NOMO-1 treated with DMSO at 0.1 percent for 48 hours (cell line): ENCODE data around the gene ADISSP.

ENCODE experiments used
- DNase-seq: peaks from one replicate; lab custom pipeline; 2025; ENCODE audit not compliant: unreplicated experiment; lab: John Stamatoyannopoulos, UW

Gene ADISSP

DNA sequence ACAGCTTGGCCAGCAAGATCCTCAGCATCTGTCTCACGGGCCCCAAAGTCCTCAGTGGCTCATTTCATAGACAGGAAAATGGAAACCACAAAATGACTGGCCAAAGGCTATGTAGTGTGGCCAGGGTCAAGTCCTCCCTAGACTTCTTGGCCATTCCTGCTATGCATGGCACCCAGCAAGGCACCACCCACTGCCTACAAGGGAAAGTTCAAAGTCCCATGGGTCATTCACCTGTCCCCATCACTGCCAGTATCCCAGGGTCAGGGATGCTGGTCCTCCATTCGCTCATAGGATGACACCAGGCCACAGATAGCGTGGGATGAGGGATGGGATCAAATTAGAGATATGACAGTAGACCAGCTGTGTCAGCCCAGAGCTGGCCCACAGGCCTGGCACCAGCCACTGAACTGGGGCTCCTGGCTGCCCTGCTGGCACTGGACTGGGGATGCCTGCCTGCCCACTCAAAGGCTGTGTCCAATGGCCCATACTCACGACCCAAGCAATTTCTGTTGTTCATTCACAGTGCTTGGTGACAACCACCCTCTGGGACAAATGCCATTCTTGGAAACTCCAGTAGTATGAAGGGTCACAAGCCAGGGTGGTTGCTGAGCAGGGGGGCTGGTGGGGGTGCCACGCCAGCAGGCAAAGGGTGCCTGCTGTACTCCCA is 11.6 kb downstream of the ADISSP start:
- DNase-seq = no peak

DNA sequence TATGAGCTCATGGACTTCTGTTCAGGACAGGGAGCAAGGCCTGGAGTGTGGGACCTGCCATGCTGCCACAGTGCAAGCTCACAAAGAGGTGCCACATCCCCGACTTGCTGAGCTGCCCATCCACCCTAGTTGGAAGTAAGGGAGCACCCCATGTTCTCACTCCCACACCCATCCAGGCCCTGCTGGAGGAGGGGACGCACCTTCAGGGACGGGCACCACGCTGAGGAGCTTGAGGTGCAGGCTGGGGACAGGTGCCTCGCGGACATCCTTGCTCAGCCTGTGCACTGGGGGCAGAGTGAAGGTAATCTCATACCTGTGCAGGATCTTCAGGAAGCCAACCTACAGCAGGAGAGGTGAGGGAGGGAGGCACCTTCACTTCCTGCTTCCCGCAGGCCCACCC is 12.3 kb downstream of the ADISSP start:
- DNase-seq = no peak

DNA sequence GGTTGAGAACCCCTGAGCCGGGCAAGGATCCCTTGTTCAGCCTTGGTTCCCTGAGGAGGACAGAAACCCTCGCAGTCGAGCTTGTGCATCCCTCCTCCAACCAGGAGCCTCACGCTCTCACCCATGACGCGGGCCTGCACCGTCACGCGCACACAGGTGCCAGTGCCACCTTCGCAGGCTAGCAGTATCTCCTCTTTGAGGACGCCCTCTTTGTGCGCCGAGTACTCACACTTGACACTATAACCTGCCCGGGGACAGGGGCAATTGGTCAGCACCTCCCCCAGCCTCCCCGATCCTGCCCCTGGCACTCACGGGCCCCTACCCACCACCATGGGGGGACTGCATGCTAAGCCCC is 13.3 kb downstream of the ADISSP start:
- no peak for DNase-seq

DNA sequence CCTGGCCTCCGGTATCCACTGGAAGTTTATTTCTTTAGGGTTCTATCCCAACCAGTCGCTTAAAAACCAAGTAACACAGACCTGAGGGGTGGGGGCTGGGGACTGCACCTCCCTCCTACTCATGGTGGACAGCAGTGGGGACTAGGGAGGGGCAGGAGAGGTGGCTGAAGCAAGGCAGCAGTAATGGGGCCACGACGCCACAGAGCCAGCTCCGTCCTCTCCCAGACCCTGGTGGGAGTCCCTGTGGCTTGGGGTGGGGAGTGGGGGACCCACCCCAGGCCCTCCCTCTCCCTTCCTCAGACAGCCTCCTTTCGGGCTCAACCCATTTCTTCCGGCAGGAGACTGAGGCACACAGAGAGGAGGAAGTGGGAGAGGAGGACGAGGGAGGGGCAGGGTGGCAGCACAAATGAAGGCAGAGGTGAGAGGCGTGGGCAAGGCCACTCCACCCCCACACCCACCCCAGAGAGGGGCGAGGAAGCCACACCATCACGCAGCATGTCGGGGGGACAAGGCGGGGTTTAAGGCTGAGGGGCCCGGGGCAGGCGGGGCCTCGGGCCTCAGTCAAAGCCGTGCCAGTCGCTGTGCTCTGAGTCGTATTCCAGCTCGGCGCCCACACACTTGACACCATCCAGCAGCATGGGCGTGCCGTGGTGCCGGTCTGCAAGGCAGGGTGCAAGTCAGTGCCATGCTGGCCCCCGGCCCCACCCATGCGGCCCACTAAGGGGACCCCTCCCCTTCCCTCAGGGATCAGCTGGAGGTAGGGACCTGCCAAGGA is 13.9 kb downstream of the ADISSP start:
- no peak for DNase-seq

DNA sequence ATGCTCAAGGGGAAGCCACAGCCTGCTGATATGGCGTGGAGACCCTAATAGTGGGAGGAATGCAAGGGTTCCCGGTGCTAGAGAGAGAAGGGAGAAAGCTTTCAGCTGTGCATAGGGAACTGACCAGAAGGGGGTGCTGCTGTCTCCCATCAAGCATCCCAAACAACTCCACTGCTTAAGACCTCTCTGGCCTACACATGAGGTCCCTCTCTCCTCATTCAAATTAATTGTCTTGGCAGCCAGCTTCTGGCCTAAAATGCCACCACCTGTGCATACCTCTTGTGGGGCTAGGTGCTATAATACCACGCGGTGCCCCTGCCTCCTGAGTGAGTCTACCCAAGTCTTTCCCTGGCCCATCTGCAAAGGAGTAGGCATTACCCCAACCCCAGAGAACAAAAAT is 14.5 kb downstream of the ADISSP start:
- DNase-seq = peak; percentile 68

DNA sequence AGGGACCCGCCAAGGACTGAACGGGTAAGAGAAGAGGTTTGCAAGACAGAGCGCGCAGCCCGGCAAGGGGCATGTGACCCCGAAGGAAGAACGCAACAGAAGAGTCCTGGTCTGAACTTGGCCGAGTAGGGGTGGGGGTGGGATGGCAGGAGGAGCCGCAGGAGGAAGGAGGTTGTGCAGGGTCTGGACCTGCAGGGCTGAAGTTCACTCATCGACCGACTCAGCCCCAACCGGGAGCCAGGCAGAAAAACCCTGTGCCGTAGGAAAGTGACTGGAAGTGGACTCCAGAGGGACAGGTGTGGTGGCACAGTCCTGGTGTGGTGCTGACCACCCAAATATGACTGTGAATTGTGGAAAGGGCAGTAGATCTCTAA is 15.2 kb downstream of the ADISSP start:
- no peak for DNase-seq

DNA sequence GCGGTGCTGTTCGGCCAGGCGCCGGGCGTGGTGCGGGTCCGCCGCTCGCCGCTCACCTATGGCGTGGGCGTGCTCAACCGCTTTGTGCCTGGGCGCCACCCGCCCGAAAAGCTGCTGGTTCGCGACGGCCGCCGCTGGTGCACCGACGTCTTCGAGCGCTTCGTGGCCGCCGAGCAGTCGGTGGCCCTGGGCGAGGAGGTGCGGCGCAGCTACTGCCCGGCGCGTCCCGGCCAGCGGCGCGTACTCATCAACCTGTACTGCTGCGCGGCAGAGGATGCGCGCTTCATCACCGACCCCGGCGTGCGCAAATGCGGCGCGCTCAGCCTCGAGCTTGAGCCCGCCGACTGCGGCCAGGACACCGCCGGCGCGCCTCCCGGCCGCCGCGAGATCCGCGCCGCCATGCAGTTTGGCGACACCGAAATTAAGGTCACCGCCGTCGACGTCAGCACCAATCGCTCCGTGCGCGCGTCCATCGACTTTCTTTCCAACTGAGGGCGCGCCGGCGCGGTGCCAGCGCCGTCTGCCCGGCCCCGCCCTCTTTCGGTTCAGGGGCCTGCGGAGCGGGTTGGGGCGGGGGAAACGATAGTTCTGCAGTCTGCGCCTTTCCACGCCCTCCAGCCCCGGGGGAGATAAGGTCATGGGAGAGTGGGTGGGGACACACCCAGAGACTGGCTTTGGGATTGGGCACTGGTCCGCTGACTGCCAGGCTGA is 15.7 kb downstream of the ADISSP start:
- DNase-seq = no peak

DNA sequence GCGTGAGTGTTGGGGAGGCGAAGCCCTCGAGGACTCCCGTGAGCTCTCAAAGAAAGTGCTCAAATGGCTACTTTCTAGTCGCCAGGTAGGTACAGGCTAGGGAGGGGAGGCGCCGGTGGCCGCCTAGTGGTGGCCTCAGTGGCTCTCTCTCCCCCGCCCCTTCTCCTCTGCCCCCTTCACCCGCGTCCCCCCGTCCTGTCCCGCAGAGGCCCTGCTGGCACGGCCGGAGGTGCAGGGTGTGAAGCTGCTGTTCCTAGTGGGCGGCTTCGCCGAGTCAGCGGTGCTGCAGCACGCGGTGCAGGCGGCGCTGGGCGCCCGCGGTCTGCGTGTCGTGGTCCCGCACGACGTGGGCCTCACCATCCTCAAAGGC is 16.3 kb downstream of the ADISSP start:
- no peak for DNase-seq

DNA sequence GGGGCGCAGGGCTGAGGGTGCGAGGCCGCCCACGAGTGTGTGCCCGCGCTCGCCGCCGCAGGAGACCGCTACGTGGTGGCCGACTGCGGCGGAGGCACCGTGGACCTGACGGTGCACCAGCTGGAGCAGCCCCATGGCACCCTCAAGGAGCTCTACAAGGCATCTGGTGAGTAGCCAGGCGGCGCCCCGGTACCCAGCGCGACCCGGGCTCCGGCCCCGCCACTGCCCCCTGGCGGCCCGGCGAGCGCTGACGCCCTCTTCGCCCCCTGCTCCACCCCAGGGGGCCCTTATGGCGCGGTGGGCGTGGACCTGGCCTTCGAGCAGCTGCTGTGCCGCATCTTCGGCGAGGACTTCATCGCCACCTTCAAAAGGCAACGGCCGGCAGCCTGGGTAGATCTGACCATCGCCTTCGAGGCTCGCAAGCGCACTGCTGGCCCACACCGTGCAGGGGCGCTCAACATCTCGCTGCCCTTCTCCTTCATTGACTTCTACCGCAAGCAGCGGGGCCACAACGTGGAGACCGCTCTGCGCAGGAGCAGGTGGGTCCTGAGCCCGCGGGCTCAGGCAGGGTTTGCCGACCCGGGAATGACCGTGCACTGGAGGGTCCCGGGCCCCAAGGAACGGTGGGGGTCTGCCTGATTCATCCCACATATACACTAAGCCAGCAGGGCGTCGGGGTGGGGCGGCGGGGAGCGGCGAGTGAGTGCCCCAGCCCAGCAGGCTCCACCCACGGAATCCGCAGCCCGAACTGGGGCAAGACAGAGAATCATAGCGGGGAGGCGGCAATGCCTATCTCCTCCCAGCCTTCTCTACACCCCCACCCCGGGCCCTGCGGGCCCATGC is 17.6 kb downstream of the ADISSP start:
- DNase-seq = no peak

DNA sequence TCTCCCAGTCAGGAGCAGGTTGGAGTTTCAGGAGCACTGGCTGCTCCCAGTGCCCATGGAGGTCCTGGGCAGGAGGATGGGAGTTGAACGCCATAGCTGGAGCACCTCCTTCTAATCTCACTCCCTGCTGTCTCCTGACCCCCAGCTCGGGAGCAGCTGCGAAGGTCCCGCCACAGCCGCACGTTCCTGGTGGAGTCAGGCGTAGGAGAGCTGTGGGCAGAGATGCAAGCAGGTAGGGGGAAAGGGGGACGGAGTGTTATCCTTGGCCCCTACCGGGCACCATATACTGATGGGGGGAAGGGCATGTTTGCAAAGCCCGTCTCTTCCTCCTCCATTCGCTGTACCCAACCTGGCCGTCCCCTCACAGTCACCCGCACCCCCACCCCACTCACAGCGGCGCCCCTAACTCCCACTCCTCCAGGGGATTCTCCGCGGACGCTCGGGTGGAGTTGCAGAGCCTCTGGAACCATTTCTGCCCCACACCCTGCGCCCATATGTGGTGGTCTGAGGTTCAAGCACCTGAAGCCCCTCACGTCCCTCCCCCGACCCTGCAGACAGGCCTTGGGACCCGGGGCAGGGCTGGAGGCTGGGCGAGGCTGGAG is 18.4 kb downstream of the ADISSP start:
- DNase-seq = no peak

DNA sequence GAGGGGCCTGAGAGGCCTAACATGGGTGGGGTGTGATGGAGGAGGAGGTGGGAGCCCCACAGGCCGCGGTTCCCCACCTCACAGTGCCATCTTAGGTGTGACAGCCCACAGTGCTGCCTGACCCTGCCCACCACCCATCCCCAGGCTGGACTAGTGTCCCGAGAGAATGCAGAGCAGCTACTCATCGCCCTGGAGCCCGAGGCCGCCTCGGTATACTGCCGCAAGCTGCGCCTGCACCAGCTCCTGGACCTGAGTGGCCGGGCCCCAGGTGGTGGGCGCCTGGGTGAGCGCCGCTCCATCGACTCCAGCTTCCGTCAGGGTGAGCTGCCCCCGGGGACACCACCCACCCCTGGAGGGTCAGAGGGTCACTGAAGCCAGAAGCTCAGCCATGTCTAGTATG is 19.5 kb downstream of the ADISSP start:
- no peak for DNase-seq

DNA sequence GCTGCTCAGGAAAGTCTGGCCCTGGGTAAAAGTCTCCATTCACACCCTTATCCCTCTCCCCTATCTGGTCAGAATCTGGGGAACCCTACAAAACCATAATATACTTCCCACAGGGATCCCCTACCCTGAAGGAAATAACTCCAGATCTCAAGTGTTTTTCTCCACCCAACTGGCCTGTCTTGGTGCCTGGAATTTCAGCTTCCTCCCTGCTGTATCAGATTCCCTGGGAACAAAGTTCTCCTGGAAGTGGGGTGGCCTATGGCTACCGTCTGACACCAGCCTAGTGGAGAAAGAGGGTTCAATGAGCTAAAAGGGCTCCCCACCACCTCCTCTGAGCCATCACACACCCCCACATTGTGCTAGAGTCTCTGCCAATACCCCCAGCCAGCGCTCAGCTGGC is 20.1 kb downstream of the ADISSP start:
- no peak for DNase-seq

DNA sequence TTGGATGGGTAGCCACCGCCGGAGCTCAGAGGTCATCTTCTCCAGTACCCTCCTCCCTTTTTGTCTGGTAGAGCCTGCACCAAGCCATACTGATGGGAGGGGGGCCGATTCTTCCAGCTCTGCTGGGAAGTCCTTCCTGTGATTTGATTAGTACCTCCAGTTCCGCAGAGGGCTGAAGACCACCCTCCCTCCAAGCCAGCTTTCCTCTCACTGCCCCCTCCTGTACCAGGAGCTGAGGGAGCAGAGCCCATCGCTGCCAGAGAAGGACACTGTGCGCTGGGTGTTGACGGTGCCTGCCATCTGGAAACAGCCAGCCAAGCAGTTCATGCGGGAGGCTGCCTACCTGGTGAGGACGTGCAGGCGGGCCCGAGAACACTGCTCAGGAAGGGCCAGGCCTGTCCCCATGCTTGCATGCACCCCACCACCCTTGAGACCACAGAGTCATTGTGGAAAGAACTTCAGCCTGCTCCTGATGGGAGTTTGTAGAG is 21.8 kb downstream of the ADISSP start:
- no peak for DNase-seq

DNA sequence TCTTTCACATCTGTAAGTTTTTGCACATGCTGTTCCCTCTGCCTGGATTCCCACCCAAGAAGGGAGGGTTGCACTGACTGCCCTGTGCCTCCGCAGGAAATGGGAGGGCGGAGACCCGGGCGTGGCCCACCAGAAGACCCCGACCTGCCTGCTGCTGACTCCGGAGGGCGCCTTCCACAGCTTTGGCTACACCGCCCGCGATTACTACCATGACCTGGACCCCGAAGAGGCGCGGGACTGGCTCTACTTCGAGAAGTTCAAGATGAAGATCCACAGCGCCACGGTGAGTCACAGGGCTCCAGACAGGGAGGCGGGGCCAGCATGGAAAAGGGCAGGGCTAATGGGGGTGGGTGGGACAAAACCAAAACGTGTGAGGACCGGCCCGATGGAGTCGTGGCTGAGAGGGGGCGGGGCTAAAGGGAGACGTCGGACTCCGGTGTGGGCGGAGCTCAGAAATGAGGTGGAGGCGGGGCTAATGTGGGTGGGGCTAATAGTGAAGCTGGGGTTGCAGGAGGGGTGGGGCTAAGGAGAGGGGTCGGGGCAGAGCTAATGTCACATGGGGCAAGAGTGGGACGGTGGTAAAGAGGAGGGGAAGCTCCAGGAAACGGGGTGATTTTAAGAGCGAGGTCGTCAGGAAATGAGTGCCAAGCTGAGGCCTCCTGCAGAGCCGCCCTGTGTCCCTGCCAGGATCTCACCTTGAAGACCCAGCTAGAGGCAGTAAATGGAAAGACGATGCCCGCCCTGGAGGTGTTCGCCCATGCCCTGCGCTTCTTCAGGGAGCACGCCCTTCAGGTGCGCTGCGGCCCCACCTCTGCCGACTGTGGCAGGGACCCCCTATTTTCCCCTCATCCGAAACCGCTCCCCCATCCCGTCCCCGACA is 22.5 kb downstream of the ADISSP start:
- no peak for DNase-seq

DNA sequence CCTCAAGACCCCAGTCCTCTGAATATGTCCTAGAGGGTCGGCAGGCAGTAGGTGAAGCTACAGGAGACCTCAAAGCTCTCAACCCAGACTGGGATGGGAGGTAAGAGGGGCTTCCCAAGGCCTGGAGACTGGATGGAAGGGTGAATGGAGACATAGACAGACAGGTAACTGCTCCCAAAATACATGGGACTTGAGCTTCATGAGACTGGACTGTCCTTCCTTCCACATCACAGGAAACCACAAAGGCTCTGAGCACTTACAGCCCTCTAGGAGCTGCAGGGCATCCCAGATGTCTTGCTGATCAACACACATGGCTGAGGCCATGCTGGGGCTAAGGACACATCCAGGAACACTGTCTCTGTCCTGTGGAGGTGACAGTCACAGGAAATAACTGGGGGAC is 23.5 kb downstream of the ADISSP start:
- DNase-seq = no peak

DNA sequence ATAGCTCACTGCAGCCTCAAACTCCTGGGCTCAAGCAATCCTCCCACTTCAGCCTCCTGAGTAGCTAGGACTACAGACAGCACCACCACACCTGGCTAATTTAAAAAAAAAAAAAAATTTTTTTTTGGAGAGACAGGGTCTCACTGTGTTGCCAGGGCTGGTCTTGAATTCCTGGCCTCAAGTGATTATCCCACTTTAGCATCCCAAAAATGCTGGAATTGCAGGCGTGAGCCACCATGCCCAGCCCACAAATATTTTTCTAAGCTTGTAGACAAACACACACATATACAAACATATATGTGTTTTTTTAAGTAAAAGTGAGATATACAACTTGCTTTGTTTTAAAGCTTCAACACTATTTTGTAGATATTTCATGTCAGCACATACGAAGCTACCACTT is 24.3 kb downstream of the ADISSP start:
- no peak for DNase-seq

DNA sequence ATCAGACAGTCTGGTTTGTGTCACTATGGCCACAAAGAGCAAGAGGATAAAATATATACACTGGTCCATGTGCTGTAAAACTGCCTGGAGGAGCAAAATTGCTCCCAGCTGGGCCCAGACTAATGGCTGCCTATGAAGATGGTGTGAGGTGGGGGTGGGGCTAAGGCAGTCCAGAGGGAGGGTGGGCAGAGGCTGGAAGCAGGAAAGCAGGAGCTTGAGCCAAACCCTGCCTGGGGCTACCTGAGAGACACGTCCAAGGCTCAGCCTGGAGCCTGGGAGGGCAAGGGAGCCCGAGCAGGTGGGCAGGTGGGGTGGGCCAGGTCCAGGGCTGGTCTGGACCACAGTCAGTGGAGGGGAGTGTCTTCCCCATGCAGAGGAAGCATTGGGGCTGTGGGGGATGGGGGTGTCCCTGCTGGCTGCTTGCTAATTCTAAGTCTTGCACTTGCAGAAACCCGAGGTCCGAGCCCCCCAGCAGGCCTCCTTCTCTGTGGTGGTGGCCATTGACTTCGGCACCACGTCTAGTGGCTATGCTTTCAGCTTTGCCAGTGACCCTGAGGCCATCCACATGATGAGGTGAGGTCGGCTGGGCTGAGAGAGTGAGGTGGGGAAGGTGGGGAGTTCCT is 25.6 kb downstream of the ADISSP start:
- DNase-seq = no peak

DNA sequence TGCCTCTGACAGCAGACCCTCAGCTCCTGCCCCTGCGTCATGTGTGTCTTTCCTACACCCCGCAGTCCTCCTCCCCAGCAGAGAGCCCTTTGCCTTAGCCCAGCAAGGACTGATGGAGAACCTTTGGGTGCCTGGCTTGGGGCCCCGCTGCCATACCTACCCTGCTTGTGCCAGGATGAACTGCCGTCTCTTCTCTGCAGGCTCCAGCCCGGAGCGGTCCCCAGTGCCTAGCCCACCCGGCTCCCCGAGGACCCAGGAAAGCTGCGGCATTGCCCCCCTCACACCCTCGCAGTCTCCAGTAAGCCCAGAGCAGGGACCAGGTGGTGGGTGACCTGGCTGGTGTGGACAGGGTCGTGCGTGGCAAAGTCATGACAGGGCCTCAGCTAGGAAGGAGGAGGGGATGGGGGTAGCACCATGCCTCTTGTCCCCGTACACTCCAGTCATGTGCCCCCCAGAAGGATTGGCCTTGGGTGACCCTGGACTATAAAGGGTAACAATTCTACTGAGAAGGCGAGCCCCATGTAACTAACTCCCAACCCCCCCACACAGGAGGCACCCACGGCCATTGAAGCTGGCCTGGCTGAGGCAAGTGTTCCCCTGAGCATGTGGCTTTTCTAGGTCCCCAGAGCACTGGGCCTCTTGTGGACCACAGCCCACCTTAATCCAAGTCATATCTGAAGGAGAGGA is 26.8 kb downstream of the ADISSP start:
- DNase-seq = no peak

DNA sequence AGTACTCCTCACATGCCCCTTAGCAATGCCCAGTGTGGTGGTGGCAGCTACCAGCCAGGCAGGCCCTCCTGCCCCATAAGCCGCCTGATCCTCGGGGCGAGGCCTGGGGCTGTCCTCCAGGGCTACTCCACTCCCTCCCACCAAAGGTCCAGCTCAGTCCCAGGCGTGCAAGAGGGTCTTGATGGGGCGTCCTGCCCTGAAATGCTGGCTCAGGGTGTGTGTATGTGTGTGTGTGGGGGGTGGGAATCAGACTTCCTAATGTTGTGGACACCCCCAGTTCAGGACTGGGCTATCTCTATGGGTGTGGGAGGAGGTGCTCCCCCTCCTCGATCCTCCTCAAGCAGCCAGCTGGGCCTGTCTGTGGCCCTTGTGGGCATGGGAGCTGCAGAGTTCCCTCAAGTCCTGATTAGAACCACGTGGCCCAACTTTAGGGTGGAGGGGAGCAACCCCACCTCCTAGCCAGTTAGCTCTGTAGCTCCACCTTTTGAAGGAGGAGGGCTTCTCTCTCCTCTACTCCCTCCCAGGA is 27.6 kb downstream of the ADISSP start:
- DNase-seq = no peak
